GM19395 (cell line): Measurements from ENCODE around the gene CITED4.

ENCODE experiments used
- ATAC-seq: cut with Tn5 transposase; IDR thresholded peaks from one replicate; pipeline ENCODE4 v1.9.1; 2021; ENCODE audit warnings: mild to moderate bottlenecking, moderate library complexity; ENCODE audit not compliant: unreplicated experiment

CITED4 gene

DNA sequence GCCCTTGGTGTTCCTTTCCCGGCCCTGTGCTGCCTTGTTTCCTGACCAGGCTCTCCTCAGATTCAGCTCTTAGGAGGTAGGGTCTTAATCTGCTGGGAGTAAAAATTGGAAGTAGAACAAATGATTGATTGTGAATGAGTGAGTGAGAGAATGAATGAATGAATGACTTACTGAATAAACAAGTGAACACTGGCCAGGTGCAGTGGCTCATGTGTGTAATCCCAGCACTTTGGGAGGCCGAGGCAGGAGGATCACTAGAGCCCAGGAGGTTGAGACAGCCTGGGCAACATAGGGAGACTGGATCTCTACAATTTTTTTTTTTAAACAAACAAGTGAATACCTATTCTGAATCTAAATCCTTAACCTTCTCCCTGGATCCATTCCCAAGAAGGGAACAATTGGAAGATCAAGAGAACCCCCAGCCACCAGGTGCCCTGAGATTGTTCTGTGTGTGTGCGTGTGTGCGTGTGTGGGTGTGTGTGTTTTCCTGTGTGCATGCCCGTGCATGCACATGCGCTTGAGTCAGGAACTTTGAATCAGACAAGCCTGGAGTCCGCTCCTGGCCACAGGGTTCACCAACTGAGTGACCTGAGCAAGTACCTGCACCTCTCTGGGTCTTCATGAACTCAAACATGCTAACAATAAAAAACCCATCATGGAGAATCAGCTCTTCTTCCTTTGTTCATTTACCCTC, 24.3 kb upstream of the CITED4 start:
- no peak for ATAC-seq

DNA sequence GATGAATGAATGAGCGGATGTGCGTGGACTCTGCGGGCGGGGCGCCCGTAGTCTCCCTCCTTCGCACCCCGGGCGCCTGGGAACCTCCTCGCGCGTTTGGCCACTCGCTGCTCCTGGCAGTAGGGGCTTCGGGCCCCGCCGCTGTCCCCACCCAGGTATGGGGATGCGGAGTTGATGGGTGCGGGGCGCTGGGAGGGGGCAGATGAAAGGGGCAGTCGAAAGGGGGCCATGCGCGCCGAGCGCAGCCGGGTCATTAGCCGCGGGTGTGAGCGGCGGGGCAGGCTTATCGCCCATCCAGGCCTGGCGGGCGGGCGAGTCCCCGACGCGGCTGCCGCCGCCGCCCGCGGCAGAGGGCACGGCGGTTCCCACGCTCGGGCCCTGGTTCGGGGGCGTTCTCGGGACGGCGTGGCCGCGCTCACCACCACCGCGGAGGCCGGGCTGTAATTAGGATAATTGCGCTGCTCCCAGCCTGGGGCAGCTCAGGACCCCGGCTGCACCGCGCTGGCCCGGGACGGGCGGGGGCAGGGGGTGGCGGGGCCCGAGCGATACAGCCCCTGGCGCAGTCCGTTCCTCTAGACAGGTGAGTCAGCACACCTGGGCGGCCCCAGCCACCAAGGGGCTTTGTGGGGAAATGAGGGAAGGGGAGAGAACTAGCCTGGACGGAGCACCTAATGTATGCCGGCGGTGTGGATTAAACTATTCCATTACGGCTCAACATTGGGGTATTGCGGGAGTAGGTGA, 22.1 kb upstream of the CITED4 start:
- no peak for ATAC-seq

DNA sequence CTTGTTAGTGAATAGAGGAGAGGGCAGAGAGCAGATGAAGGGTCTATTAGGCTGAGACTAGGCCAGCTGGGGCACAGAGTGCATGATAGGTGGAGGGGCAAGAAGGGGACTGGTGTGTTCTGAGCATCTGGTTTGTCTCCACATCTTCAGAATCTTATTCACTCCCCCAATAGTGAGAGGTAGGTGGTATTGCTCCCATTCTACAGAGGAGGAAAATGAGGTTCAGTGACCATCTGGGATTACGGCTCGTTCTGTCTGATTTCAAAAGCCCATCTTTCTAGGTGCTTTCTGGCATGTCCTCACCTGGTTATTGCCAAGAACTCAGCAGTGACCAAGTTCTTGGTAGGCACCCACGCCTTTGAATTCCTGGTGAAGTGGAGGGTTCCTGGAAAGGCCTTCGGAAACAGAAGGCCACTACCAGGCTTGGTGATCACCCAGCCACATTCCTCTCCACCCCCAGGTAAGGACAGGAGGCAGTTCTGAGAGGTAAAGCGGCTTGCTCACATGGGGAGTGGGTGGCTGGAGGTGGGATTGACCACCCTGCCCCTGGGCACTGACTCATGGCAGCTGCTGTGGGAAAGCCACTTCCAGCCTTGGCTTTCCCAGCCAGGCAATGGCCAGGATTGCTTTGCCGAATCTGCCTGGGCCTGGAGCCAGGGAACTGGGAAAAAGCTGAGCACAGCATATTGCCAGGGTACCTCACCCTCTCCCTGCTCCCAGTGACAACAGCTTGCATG, 18.8 kb upstream of the CITED4 start:
- no peak for ATAC-seq

DNA sequence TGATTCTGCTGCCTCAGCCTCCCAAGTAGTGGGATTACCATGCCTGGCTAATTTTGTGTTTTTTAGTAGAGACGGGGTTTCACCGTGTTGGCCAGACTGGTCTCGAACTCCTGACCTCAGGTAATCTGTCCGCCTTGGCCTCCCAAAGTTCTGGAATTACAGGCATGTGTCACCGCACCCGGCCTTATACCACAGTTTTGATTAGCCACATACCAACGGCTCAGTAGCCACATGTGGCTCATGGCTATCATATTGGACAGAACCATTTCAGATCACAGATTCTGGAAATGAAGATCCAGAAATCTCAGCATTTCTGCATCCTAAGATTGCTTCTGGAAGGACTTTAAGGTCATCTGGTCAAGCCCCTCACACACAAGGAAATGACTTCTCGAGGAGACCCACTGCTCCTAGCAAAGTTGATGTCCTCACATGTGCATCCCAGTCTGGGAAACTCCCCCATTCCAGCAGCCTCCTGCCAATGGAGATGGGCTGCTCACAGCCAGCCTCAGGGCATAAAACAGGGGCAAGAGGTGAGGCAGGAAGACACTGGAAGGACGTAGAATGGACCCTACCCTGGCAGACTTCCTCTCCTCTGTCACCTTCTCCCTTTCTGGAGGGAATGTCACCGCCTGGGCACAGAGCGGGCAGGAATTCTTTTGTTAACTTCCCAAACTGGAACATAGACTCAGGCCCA, 17.5 kb upstream of the CITED4 start:
- no peak for ATAC-seq

DNA sequence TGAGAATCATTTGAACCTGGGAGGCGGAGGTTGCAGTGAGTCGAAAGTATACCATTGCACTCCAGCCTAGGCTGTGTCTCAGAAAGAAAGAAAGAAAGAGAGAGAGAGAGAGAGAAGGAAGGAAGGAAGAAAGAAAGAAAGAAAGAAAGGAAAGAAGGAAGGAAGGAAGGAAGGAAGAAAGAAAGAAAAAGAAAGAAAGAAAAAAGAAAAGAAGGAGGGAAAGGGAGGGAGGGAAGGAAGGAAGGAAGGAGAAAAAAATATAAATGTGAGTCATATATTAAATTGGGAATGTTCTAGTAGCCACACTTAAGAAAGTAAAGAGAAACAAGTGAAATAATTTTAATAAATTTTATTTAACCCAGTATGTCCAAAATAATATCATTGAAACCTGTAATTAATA, 16.7 kb upstream of the CITED4 start:
- no peak for ATAC-seq

DNA sequence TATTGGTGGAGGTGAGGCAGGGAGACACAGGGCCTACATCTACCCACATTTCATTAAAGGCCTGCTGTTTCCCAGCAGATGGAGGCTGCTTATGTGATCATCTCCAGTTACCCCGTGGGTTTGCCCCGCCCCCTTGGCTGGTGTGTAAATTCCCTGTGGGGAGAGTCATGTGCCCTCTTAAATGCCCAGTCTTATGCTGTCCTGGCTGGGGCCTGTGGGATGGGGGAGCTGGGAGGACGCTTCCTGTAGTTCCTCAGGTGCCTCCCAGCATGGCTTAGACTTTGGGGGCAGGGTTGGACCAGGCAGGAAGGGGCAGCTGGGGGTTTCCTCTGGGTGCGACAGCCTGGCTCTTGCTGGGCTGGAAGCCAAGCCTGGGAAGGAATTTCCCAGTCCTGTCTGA, 15.5 kb upstream of the CITED4 start:
- ATAC-seq, result no peak

DNA sequence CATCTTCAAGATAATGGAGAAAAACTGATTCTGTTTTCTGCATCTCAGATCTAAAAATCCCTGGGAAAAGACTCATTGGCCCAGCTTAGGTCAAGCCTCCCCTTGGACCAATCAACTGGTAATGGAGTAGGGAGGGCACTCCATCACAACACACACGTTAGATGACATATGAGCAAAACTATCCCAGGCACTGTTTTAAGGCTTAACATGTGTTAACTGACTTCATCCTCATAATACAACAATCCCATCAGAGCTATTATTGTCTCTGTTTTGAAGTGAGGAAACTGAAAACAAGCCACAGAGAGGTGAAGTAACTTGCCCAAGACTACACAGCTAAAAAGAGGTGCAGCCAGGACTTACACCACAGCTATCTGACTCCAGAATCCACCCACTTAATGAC, 14.7 kb upstream of the CITED4 start:
- no peak for ATAC-seq

DNA sequence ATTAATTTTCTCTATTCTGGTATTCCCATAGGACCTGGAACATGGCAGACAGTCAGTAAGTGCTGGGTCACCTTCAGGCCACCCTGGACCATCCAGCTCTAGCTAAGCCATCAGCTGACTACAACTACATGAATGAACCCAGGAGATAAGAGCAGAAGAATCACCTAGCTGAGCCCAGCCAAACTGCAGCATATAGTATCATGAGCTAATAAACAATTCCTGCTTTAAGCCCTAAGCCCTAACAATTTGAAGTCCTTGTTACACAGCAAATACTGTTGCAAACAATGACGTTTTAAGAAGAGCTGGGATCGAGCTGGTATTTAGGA, 14.2 kb upstream of the CITED4 start:
- no peak for ATAC-seq

DNA sequence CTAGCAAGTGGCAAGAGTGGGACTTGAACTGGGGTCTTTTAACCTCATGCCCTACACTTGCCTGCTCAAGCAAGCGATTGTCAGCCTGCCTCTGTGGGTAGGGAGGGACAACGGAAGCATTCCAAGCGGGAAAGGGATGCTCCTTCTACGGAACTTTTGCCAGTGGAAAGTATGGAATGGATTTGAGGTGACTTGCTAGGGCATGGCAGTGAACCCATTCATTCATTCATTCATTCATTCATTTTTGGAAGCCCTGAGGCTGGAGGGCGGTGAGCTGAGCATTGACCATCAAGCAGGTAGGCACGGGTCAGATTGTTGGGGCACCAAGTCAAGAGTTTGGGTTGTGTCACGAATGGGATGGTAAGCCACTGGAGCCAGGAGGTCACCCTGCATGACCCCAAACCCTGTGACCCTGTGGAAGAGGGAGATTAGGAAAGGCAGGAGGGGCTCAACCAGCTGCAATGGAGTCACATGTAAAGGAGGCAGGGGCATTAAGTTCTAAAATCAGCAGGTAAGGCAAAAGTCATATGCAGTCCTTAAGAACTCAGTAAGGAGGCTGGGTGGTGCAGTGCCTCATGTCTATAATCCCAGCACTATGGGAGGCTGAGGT, 11.8 kb upstream of the CITED4 start:
- ATAC-seq, result no peak

DNA sequence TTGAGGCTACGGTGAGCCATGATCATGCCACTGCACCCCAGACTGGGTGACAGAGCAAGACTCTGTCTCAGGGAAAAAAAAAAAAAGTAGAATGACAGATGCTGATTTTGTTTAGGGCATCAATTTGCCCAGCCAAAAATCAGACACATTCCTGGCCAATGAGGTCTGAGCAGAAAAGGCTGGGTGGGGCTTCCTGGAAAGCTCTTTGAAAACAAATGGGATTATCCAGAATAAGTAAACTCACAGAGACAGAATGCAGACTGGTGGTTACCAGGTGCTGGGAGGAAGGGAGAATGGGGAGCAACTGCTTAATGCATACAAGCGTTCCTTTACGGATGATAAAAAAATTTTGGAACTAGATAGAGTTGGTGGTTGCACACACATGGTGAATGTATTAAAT, 10.1 kb upstream of the CITED4 start:
- no peak for ATAC-seq

DNA sequence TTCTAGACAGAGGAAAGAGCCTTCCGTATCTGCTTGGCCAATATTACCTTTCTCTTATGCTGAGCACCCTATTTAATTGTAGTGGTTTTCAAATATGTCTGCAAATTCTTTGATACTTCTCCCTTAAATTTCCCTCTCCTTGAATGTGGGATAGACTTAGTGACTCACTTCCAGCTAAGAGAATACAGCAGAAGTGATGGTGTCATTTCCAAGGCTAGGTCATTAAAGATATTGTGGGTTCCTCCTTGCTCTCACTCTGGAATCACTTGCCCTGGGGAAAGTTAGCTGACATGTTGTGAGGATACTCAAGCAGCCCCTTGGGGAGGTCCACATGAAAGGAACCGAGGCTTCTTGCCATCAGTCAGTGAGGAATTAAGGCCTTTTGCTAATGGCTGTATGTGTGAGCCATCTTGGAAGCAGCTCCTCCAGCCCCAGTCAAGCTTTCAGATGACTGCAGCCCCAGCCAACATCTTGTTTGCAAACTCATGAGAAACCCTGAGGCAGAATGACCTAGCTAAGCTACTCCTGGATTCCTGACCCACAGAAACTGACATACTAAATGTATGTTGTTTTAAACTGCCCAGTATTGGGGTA, 8.1 kb upstream of the CITED4 start:
- ATAC-seq, result no peak

DNA sequence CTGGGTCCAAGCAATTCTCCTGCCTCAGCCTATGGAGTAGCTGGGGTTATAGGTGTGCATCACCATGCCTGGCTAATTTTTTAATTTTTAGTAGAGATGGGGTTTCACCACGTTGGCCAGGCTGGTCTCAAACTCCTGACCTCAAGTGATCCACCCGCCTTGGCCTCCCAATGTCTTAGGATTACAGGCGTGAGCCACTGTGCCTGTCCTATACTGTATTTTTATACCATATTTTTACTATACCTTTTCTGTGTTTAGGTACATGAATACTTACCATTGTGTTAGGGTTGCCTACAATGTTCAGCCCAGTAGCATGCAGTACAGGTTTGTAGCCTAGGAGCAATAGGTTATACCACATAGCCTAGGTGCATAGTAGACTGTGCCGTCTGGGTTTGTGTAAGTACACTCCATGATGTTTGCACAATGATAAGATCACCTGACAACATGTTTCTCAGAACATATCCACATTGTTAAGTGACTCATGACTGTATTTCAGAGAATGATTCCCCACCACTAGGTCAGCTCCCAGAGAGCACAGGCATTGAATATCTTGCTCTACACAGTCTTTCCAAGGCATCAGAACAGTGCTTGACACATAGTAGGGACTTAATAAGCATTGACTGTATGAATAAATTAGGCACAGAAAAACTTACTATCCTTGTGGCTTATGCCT, 6.0 kb upstream of the CITED4 start:
- ATAC-seq, result no peak

DNA sequence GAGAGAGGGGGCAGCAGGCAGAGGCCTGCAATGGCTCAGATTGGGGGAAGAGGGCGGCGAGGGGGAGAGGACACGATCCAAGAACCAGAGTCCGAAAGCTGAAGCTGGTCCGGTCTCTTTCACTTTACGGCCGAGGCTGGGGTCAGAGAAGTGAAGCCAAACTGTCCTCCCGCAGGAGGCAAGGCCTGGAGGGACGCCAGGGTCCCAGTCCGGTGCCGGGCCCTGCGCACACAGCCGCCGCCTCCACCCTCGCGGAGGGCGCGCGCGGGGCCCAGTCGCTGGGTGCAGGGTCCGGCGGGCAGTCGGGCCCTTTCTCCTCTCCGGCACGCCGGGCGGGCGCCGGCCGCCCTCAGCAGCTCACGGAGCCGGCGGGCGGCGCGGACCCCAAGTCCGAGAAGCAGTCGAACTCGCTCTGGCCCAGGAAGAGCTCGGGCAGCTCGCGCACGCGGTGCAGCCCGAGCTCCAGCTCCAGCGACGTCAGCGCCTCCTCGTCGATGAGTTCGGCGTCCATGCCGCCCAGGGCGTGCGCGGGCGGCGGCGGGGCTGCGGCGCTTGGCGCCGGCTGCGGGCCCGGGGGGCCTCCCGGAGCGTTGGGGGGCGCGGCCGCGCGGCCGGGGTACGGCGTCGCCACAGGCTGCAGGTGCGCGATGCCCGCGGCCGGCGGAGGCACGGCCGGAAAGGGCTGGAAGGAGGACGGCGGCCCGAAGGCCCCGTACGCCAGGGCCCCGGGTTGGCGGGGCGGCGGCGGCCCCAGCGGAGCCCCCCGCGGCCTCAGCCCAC, 749 bp downstream of the CITED4 start:
- no peak for ATAC-seq

DNA sequence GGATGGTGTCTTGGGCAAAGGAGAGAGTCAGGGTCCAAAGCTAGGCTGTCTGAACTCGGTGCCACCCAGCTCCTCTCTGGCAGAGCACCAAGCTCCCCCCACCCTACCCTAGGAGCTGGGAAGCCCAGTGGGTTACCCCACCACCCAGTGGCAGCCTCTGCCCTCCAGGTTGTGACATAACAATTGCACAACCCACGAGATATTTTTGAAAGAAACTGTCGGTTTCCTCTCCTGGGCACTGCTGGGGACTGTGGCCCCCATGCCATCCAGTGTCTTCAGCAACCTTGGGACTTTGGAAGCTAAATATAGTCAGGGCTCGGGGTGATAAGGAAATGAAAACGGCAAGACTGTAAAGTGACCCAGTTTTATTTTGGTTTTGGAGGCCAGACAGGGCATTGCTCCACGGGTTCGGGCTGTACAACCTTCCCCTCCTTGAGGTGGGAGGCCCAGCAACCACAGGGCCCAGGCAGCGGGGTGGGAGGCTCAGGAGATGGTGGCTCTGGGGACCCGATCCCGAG, 1.4 kb downstream of the CITED4 start:
- no peak for ATAC-seq

DNA sequence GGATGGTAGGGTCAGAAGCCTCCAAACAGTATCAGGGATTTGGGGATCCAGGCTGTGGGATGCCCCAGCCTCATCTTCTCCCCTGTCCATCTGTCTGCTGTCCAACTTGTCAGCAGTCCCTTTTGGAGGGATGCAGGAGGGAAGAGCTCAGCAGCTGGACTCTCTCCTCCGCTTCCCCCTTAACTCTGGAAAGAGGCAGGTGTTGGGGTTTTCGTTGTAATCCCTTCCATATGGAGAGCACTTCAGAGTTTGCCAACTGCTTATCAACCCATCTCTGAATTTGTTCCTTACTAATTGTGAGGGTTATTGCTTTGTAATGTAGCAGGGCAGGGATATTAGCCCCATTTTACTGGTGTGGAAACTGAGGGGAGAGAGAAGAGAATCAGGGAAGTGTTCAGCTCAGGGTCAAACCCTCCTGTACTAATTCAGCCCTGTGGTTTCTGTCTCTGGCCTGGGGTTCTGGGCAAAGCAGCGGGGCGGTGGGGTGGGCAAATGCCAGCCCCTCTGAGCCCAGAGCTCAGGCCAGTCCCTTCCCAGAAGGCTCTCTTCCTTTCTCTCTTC, 3.2 kb downstream of the CITED4 start:
- no peak for ATAC-seq

DNA sequence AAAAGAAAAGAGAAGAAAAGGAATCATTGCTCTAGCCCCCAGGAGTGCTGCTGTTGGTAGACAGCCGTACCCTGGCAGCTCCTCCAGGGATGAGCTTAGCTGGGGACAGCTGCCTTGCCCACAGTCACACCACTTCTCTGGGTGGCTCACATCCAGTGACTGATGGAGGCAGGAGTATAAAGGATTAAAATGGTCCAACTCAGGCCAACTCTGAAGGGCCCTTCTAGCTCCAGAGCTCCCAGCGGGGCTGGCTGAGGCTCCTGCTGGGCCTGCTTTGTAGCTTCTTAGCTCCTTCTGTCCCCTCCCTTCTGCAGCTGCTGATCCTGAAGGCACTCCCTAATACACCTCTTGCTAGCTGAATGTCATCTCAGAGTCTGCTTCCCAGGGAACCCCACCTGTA, 4.4 kb downstream of the CITED4 start:
- no peak for ATAC-seq

DNA sequence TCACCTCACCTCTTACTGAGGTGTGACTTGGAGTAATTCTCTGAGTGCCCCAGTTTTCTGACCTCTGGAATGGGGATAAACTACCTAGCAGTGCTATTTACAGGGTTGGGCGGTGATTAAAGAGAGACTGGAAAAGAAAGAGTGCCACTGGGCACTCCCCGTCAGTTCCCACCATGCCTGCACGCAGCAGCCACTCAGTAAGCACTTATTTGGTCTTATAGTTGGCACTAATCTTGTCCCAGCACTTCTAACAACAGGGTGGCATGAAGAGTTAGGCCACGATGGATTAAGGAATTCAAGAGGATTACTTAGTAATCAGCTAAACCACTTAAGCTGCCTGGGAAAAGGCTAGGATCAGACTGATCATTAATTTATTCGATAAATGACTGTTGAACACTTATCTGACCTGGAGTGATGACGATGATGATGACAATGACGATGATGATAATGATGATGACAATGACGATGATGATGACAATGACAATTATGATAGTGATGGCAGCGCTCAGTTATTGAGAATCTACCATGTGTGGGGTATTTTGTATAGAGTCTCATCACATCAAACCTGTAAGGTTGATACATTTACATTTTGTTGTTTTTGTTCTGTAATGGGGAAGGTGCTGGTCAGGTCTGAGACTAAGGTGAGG, 5.4 kb downstream of the CITED4 start:
- no peak for ATAC-seq

DNA sequence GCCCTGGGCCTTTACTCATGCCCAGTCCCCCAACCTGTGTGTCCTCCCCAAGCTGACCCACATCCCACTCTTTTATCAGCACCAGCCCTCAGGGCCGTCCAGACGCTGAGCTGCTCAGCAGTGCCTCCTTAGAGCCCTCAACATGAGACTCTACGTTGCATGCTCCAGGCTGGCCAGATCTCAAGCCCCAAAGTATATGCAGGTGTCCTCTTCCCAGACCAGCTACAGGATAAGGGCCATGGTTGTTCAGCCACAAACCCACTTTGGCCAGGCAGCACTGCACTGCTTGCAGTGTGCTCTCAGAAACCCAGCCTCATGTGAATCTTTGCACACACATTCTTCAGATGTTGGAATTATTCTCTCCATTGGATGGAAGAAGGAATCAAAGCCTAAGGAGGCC, 6.0 kb downstream of the CITED4 start:
- no peak for ATAC-seq
